Lung (tissue), 12 donors: ENCODE measurements around the gene FAM219A. TPM values are rescaled to one million over a fixed set of nuclear protein-coding genes. Genes with fewer than 3 reads are reported as not detected.

Source experiments
- ATAC-seq: fragments of 200-7000 bp; cut with Tn5 transposase; one replicate; pipeline ENCODE4 v1.9.1; 2020; ENCODE audit warnings: moderate number of reproducible peaks; ENCODE audit not compliant: insufficient read depth, low FRiP score
- DNase-seq, 3 donors: peaks; one replicate each; pipeline ENCODE4 v3.0.0-alpha.2; 2013 to 2017
- H3K27ac ChIP-seq, 2 donors: one replicate each; pipeline ENCODE4 v1.5.1; 2013; ENCODE audit warnings: mild to moderate bottlenecking in 2 of 2, moderate library complexity in 2 of 2, control low read depth in 1 of 2, inconsistent platforms in 1 of 2, low read depth in 1 of 2, low read length in 1 of 2
- H3K27me3 ChIP-seq, 3 donors: one replicate each; pipeline ENCODE4 v1.5.1; 2013; ENCODE audit warnings: low read length in 2 of 3; ENCODE audit not compliant: control insufficient read depth in 3 of 3, insufficient read depth in 3 of 3
- H3K36me3 ChIP-seq, 4 donors: one replicate each; pipeline ENCODE4 v1.5.1; 2013; ENCODE audit warnings: low read length in 4 of 4, mild to moderate bottlenecking in 1 of 4, moderate library complexity in 1 of 4; ENCODE audit not compliant: control insufficient read depth in 4 of 4, insufficient read depth in 4 of 4
- H3K4me1 ChIP-seq, 5 donors: one replicate each; pipeline ENCODE4 v1.5.1; 2013; ENCODE audit warnings: low read length in 5 of 5, mild to moderate bottlenecking in 2 of 5, moderate library complexity in 1 of 5; ENCODE audit not compliant: control insufficient read depth in 5 of 5, insufficient read depth in 5 of 5
- H3K4me3 ChIP-seq: one replicate; pipeline ENCODE4 v1.5.1; 2013; ENCODE audit warnings: mild to moderate bottlenecking, control low read depth, moderate library complexity
- H3K9ac ChIP-seq, 2 donors: one replicate each; pipeline ENCODE4 v1.5.1; 2013; ENCODE audit warnings: low read length in 2 of 2, control low read depth in 1 of 2; ENCODE audit not compliant: insufficient read depth in 1 of 2
- H3K9me3 ChIP-seq, 4 donors: one replicate each; pipeline ENCODE4 v1.5.1; 2013; ENCODE audit warnings: low read length in 3 of 4, mild to moderate bottlenecking in 1 of 4, moderate library complexity in 1 of 4; ENCODE audit not compliant: control insufficient read depth in 4 of 4, insufficient read depth in 3 of 4
- CTCF ChIP-seq: IDR thresholded peaks from 2 replicates; pipeline ENCODE4 v1.5.1; 2012; ENCODE audit warnings: mild to moderate bottlenecking; ENCODE audit errors: control extremely low read depth, extremely low read depth
- WGBS, 2 donors: extraction: QIAGEN DNeasy Blood & Tissue Kit; methylation state at CpG; one replicate each; pipeline ENCODE4 v1.1.7; 2013; 5-methylcytosine and 5-hydroxymethylcytosine counted together
- polyA plus RNA-seq, 2 donors: library from polyadenylated mRNA; stranded (reverse); fragments of 200-250 nt; gene quantifications; one replicate each; pipeline ENCODE4 v1.2.1, GENCODE V29; 2013
- total RNA-seq, 2 donors: library from RNA; depleted of rRNA in 1 of 2; stranded (reverse); fragments of >200 nt in 1 of 2; gene quantifications; one replicate each; pipeline ENCODE4 v1.2.1, GENCODE V29; 2014 to 2021
- donor health status: control.
- donor health status: control.
- donor health status: Bipolar disorder and iron deficiency.
- donor health status: healthy.
- donor health status: DM: yes; HTN: yes; CAD: no.

FAM219A gene
- total and polyA plus RNA-seq, 4 donors = 8.5 to 28.3 (median 13.3) TPM

- H3K27ac ChIP-seq = peak overlapping the region in 1 of 2 donors; percentile 17
- no peaks in the 10 kb centered on the region for H3K9me3 ChIP-seq
- 86 to 94% methylated on average over 3 of the region's 3 CpGs for WGBS, 2 donors
- H3K4me1 ChIP-seq = peaks cover 8 to 27% (median 16%) of the 10 kb centered on the region in 5 donors
- H3K9ac ChIP-seq = no peak overlapping the region
- no peak for TF ChIP-seq CTCF
- no peak for ATAC-seq
- no peak overlapping the region for H3K4me3 ChIP-seq
- H3K36me3 ChIP-seq = no peaks in the 10 kb centered on the region
- peaks cover 0 to 5% (median 0%) of the 10 kb centered on the region in 3 donors for H3K27me3 ChIP-seq
- DNase-seq = no peak
Measured at GRCh38 chr9:34454571-34455065, 3.8 kb downstream of the FAM219A start.

GRCh38 chr9:34452568-34452967 is 5.8 kb downstream of the FAM219A start:
- Histone ChIP-seq H3K27ac (no peak overlapping the region), H3K4me1 (peaks cover 4 to 29% (median 11%) of the 10 kb centered on the region in 5 donors), H3K36me3 (no peaks in the 10 kb centered on the region), H3K9ac (no peak overlapping the region), H3K27me3 (peaks cover 0 to 5% (median 0%) of the 10 kb centered on the region in 3 donors), H3K9me3 (no peaks in the 10 kb centered on the region), H3K4me3 (no peak overlapping the region)
- ATAC-seq = no peak
- WGBS, 2 donors = 65 to 91% methylated on average over 2 of the region's 2 CpGs
- TF ChIP-seq CTCF = no peak
- DNase-seq = no peak

GRCh38 chr9:34451545-34451944 is 6.8 kb downstream of the FAM219A start:
- no peak for TF ChIP-seq CTCF
- Histone ChIP-seq H3K36me3 (no peaks in the 10 kb centered on the region), H3K27ac (peak overlapping the region in 1 of 2 donors; percentile 24), H3K27me3 (peaks cover 0 to under 1% (median 0%) of the 10 kb centered on the region in 3 donors), H3K9me3 (no peaks in the 10 kb centered on the region), H3K9ac (no peak overlapping the region), H3K4me3 (no peak overlapping the region), H3K4me1 (peaks cover 0 to 27% (median 3%) of the 10 kb centered on the region in 5 donors)
- 58 to 70% methylated on average over 3 of the region's 3 CpGs for WGBS, 2 donors
- no peak for DNase-seq
- no peak for ATAC-seq

- no peaks in the 10 kb centered on the region for H3K27me3 ChIP-seq
- WGBS, 2 donors = 68 to 81% methylated on average over 2 of the region's 2 CpGs
- DNase-seq = peak in 1 of 3 donors; percentile 11
- H3K36me3 ChIP-seq = no peaks in the 10 kb centered on the region
- no peak overlapping the region for H3K9ac ChIP-seq
- H3K4me3 ChIP-seq = no peak overlapping the region
- peaks cover 0 to 27% (median 0%) of the 10 kb centered on the region in 5 donors for H3K4me1 ChIP-seq
- TF ChIP-seq CTCF = no peak
- no peaks in the 10 kb centered on the region for H3K9me3 ChIP-seq
- ATAC-seq = no peak
- H3K27ac ChIP-seq = peak overlapping the region in 1 of 2 donors; percentile 24
Measured at GRCh38 chr9:34451135-34451534, 7.2 kb downstream of the FAM219A start.
